ENCODE measurements around the gene CEMP1.
A peak's percentile ranks its signal among the peaks of the same experiment; 100 is the strongest.
"Not testable (repeated sequence)": the region's sequence is repeated elsewhere in the genome, so short reads cannot be mapped to it uniquely, and the experiment has no call there.

Gene CEMP1

GRCh38 chr16:2537451-2538379 lies 6.5 kb upstream of the CEMP1 start, which contains the start of gene PDPK1:
PDPK1 (plus strand) TSS chr16:2538021; CDS start chr16:2538113, 92 bp downstream.
- peak; percentile 83 to 91 (median 90) for DNase-seq (ENCODE audit: low read depth in 3 of 3)

- no peak for DNase-seq (ENCODE audit: low read depth in 3 of 3)
Measured at GRCh38 chr16:2535625-2536013, 4.4 kb upstream of the CEMP1 start.

GRCh38 chr16:2534335-2534734 lies 3.1 kb upstream of the CEMP1 start:
- DNase-seq (ENCODE audit: low read depth in 3 of 3) = not testable (repeated sequence)

GRCh38 chr16:2533912-2534311 lies 2.7 kb upstream of the CEMP1 start:
- DNase-seq (ENCODE audit: low read depth in 3 of 3) = no peak

- DNase-seq (ENCODE audit: low read depth in 3 of 3) = not testable (repeated sequence)
Measured at GRCh38 chr16:2533142-2533755, 2.0 kb upstream of the CEMP1 start.

GRCh38 chr16:2532494-2533141 lies 1.4 kb upstream of the CEMP1 start:
- DNase-seq (ENCODE audit: low read depth in 3 of 3) = peak in 1 of 3 experiments; percentile 36

GRCh38 chr16:2531696-2532493 lies 687 bp upstream of the CEMP1 start:
- peak; percentile 91 to 95 (median 94) for DNase-seq (ENCODE audit: low read depth in 3 of 3)

GRCh38 chr16:2530629-2531318 lies 434 bp downstream of the CEMP1 start:
- no peak for DNase-seq (ENCODE audit: low read depth in 3 of 3)

- no peak for DNase-seq (ENCODE audit: low read depth in 3 of 3)
Measured at GRCh38 chr16:2529961-2530628, 1.1 kb downstream of the CEMP1 start.

GRCh38 chr16:2529061-2529931 lies 1.9 kb downstream of the CEMP1 start:
- no peak for DNase-seq (ENCODE audit: low read depth in 3 of 3)

- DNase-seq (ENCODE audit: low read depth in 3 of 3) = no peak
Measured at GRCh38 chr16:2528161-2529060, 2.8 kb downstream of the CEMP1 start.

GRCh38 chr16:2527784-2528100 lies 3.5 kb downstream of the CEMP1 start:
- no peak for DNase-seq (ENCODE audit: low read depth in 3 of 3)

GRCh38 chr16:2527071-2527783 lies 4.0 kb downstream of the CEMP1 start:
- DNase-seq (ENCODE audit: low read depth in 3 of 3) = no peak

GRCh38 chr16:2526135-2526534 lies 5.1 kb downstream of the CEMP1 start:
- no peak for DNase-seq (ENCODE audit: low read depth in 3 of 3)

GRCh38 chr16:2524339-2524938 lies 6.8 kb downstream of the CEMP1 start:
- no peak for DNase-seq (ENCODE audit: low read depth in 3 of 3)

GRCh38 chr16:2523801-2524231 lies 7.4 kb downstream of the CEMP1 start:
- no peak for DNase-seq (ENCODE audit: low read depth in 3 of 3)

GRCh38 chr16:2520784-2521531 lies 10.2 kb downstream of the CEMP1 start:
- no peak for DNase-seq (ENCODE audit: low read depth in 3 of 3)
